GM23338 (cell line): ENCODE measurements around the gene TNFSF4. TPM values are rescaled to one million over a fixed set of nuclear protein-coding genes. Genes with fewer than 3 reads are reported as not detected.

Source experiments
- ATAC-seq: fragments of 200-7000 bp; cut with Tn5 transposase; 3 replicates; pipeline ENCODE4 v1.9.1; 2020
- DNase-seq: peaks from one replicate; pipeline ENCODE4 v3.0.0-alpha.2; 2015; ENCODE audit warnings: low spot score
- H2AFZ ChIP-seq: fragments of 200-600 bp; sonication (generic); 2 replicates; pipeline ENCODE4 v1.8.0; 2016; ENCODE audit warnings: antibody characterized with exemption, mild to moderate bottlenecking, moderate library complexity
- H3F3A ChIP-seq: fragments of 200-600 bp; sonication (generic); replicated peaks from 2 replicates; pipeline ENCODE4 v1.8.0; 2017; ENCODE audit warnings: antibody characterized with exemption, mixed run types, low read depth
- H3K27ac ChIP-seq: fragments of 200-600 bp; sonication (generic); 2 replicates; pipeline ENCODE4 v1.6.1; 2016; ENCODE audit warnings: low read depth
- H3K27me3 ChIP-seq: fragments of 200-600 bp; sonication (generic); 2 replicates; pipeline ENCODE4 v1.8.0; 2016; ENCODE audit warnings: mild to moderate bottlenecking, mixed run types, moderate library complexity; ENCODE audit not compliant: insufficient read depth
- H3K36me3 ChIP-seq: fragments of 200-600 bp; sonication (generic); 2 replicates; pipeline ENCODE4 v1.8.0; 2016; ENCODE audit warnings: mild to moderate bottlenecking; ENCODE audit not compliant: insufficient read depth
- H3K4me1 ChIP-seq: fragments of 200-600 bp; sonication (generic); 2 replicates; pipeline ENCODE4 v1.8.0; 2016; ENCODE audit warnings: mild to moderate bottlenecking, moderate library complexity; ENCODE audit not compliant: insufficient read depth
- H3K4me2 ChIP-seq: fragments of 200-600 bp; sonication (generic); 2 replicates; pipeline ENCODE4 v1.7.1; 2017; ENCODE audit warnings: mixed run types
- H3K4me3 ChIP-seq: fragments of 200-600 bp; sonication (generic); 2 replicates; pipeline ENCODE4 v1.6.1; 2016; ENCODE audit warnings: mixed run types
- H3K79me2 ChIP-seq: fragments of 200-600 bp; sonication (generic); replicated peaks from 2 replicates; pipeline ENCODE4 v1.8.0; 2017; ENCODE audit warnings: mild to moderate bottlenecking; ENCODE audit not compliant: insufficient read depth
- H3K9me2 ChIP-seq: fragments of 200-600 bp; sonication (generic); 2 replicates; pipeline ENCODE4 v1.8.0; 2017; ENCODE audit not compliant: insufficient read depth
- H4K20me1 ChIP-seq: fragments of 200-600 bp; sonication (generic); replicated peaks from 2 replicates; pipeline ENCODE4 v1.8.0; 2017; ENCODE audit warnings: mild to moderate bottlenecking; ENCODE audit not compliant: insufficient read depth
- H3K27ac Mint-ChIP-seq: 2 replicates; pipeline ENCODE4 v1.8.0; 2020; ENCODE audit warnings: inconsistent platforms, mild to moderate bottlenecking, moderate library complexity, mixed read lengths
- H3K27me3 Mint-ChIP-seq: 3 replicates; pipeline ENCODE4 v1.8.0; 2022; ENCODE audit warnings: low read depth, mild to moderate bottlenecking, moderate library complexity, mixed read lengths, inconsistent platforms; ENCODE audit not compliant: insufficient read depth, poor library complexity
- H3K36me3 Mint-ChIP-seq: 3 replicates; pipeline ENCODE4 v1.8.0; 2021; ENCODE audit warnings: low read depth, mild to moderate bottlenecking, inconsistent platforms, moderate library complexity, mixed read lengths
- H3K4me1 Mint-ChIP-seq: 3 replicates; pipeline ENCODE4 v1.8.0; 2020; ENCODE audit warnings: mild to moderate bottlenecking, inconsistent platforms, mixed read lengths
- H3K4me3 Mint-ChIP-seq: 3 replicates; pipeline ENCODE4 v1.8.0; 2021; ENCODE audit warnings: moderate library complexity, mild to moderate bottlenecking, inconsistent platforms, mixed read lengths
- H3K9me3 Mint-ChIP-seq: 3 replicates; pipeline ENCODE4 v1.8.0; 2020; ENCODE audit warnings: moderate library complexity, mild to moderate bottlenecking, inconsistent platforms, mixed read lengths
- CREB1 ChIP-seq: fragments of 250-450 bp; sonication (Bioruptor Pico); IDR thresholded peaks from 2 replicates; pipeline ENCODE4 v1.5.0; 2020; ENCODE audit warnings: low read depth, mild to moderate bottlenecking, moderate library complexity
- ETS1 ChIP-seq: IDR thresholded peaks from 2 replicates; pipeline ENCODE4 v1.6.1; 2016; ENCODE audit warnings: antibody characterized with exemption
- JUNB ChIP-seq: IDR thresholded peaks from one replicate; pipeline ENCODE4 v1.6.1; 2016; ENCODE audit warnings: antibody characterized with exemption; ENCODE audit not compliant: unreplicated experiment
- ZNF114 ChIP-seq: fragments of 250-450 bp; sonication (Bioruptor Pico); IDR thresholded peaks from 2 replicates; pipeline ENCODE4 v1.5.0; 2020; ENCODE audit warnings: mild to moderate bottlenecking, moderate library complexity
- ZNF331 ChIP-seq: fragments of 250-450 bp; sonication (Bioruptor Pico); IDR thresholded peaks from 2 replicates; pipeline ENCODE4 v1.5.0; 2020; ENCODE audit warnings: low read depth, mild to moderate bottlenecking, moderate library complexity
- polyA plus RNA-seq: library from polyadenylated mRNA; unstranded; fragments of >200 nt; fragmentation: Nextera tagmentation; extraction: Ambion mirVana; gene quantifications from 2 replicates; pipeline ENCODE4 v1.2.1, GENCODE V29; 2016
- total RNA-seq: library from RNA; depleted of rRNA; stranded (reverse); fragments of >200 nt; shearing (Covaris generic); gene quantifications from 2 replicates; pipeline ENCODE4 v1.2.3, GENCODE V29; 2014
- TF ChIP-seq, protein P1 (sequence below): fragments of 250-450 bp; sonication (Bioruptor Pico); IDR thresholded peaks from 2 replicates; pipeline ENCODE4 v1.5.0; 2020; ENCODE audit warnings: mild to moderate bottlenecking, moderate library complexity

Gene TNFSF4
- total and polyA plus RNA-seq, 2 experiments from 2014 or later: 0.55 to 1.5 TPM

DNA sequence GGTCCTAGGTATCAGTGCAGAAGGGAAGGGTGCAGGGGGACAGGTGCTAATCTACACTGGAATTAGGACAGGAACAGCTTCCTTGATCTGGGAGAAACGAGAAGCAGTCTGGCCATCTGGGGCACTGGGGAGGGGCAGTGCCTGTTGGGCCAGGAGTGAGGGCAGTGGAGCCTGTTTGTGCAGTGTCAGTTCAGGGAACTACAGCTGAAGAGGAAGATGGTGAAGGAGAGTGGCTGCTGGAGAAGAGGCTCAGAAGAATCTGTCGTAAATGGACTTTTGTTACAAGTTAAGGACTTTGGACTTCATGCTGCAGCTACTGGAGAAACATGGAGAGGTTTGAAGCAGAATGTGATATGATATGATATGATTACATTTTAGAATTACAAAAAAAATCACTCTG lies 3.2 kb upstream of the TNFSF4 start:
- Mint-ChIP-seq H3K27me3 (peaks cover 22% of the 10 kb centered on the region), H3K4me1 (peaks cover 10% of the 10 kb centered on the region), H3K9me3 (no peaks in the 10 kb centered on the region), H3K4me3 (no peak overlapping the region), H3K27ac (no peak overlapping the region), H3K36me3 (no peaks in the 10 kb centered on the region)
- no peaks in the 10 kb centered on the region for H3K4me1 ChIP-seq
- peaks cover 3% of the 10 kb centered on the region; the same call in 1 of the 2 replicates for H4K20me1 ChIP-seq
- H3K27me3 ChIP-seq: peaks cover 59% of the 10 kb centered on the region
- no peaks in the 10 kb centered on the region for H3F3A ChIP-seq
- H3K36me3 ChIP-seq: no peaks in the 10 kb centered on the region
- no peak overlapping the region for H3K4me2 ChIP-seq
- ATAC-seq: peak; percentile 55
- no peak overlapping the region for H3K27ac ChIP-seq
- H2AFZ ChIP-seq: no peak overlapping the region
- DNase-seq: no peak
- H3K9me2 ChIP-seq: peaks cover 3% of the 10 kb centered on the region; the same call in 1 of the 2 replicates
- H3K4me3 ChIP-seq: no peak overlapping the region
- TF ChIP-seq, protein P1, sequence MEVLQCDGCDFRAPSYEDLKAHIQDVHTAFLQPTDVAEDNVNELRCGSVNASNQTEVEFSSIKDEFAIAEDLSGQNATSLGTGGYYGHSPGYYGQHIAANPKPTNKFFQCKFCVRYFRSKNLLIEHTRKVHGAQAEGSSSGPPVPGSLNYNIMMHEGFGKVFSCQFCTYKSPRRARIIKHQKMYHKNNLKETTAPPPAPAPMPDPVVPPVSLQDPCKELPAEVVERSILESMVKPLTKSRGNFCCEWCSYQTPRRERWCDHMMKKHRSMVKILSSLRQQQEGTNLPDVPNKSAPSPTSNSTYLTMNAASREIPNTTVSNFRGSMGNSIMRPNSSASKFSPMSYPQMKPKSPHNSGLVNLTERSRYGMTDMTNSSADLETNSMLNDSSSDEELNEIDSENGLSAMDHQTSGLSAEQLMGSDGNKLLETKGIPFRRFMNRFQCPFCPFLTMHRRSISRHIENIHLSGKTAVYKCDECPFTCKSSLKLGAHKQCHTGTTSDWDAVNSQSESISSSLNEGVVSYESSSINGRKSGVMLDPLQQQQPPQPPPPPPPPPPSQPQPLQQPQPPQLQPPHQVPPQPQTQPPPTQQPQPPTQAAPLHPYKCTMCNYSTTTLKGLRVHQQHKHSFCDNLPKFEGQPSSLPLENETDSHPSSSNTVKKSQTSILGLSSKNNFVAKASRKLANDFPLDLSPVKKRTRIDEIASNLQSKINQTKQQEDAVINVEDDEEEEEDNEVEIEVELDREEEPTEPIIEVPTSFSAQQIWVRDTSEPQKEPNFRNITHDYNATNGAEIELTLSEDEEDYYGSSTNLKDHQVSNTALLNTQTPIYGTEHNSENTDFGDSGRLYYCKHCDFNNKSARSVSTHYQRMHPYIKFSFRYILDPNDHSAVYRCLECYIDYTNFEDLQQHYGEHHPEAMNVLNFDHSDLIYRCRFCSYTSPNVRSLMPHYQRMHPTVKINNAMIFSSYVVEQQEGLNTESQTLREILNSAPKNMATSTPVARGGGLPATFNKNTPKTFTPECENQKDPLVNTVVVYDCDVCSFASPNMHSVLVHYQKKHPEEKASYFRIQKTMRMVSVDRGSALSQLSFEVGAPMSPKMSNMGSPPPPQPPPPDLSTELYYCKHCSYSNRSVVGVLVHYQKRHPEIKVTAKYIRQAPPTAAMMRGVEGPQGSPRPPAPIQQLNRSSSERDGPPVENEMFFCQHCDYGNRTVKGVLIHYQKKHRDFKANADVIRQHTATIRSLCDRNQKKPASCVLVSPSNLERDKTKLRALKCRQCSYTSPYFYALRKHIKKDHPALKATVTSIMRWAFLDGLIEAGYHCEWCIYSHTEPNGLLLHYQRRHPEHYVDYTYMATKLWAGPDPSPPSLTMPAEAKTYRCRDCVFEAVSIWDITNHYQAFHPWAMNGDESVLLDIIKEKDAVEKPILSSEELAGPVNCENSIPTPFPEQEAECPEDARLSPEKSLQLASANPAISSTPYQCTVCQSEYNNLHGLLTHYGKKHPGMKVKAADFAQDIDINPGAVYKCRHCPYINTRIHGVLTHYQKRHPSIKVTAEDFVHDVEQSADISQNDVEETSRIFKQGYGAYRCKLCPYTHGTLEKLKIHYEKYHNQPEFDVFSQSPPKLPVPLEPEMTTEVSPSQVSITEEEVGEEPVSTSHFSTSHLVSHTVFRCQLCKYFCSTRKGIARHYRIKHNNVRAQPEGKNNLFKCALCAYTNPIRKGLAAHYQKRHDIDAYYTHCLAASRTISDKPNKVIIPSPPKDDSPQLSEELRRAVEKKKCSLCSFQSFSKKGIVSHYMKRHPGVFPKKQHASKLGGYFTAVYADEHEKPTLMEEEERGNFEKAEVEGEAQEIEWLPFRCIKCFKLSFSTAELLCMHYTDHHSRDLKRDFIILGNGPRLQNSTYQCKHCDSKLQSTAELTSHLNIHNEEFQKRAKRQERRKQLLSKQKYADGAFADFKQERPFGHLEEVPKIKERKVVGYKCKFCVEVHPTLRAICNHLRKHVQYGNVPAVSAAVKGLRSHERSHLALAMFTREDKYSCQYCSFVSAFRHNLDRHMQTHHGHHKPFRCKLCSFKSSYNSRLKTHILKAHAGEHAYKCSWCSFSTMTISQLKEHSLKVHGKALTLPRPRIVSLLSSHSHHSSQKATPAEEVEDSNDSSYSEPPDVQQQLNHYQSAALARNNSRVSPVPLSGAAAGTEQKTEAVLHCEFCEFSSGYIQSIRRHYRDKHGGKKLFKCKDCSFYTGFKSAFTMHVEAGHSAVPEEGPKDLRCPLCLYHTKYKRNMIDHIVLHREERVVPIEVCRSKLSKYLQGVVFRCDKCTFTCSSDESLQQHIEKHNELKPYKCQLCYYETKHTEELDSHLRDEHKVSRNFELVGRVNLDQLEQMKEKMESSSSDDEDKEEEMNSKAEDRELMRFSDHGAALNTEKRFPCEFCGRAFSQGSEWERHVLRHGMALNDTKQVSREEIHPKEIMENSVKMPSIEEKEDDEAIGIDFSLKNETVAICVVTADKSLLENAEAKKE: no peak
- no peak for TF ChIP-seq CREB1 (CRISPR knock-in tag)
- no peak for TF ChIP-seq ZNF331 (CRISPR knock-in tag)
- TF ChIP-seq ZNF114: no peak
- TF ChIP-seq ETS1: no peak
- TF ChIP-seq JUNB: no peak
- no peaks in the 10 kb centered on the region for H3K79me2 ChIP-seq
